NB4 (cell line): Measurements from ENCODE around the gene PRDX5.
A peak's percentile ranks its signal among the peaks of the same experiment; 100 is the strongest.

Experiments
- DNase-seq: peaks from one replicate; pipeline ENCODE4 v3.0.0; 2010; ENCODE audit warnings: low read depth
- H3K4me3 ChIP-seq: one replicate; pipeline ENCODE4 v1.5.1; 2011; ENCODE audit warnings: mild to moderate bottlenecking, low read depth, low read length, moderate library complexity
- CTCF ChIP-seq: IDR thresholded peaks from one replicate; pipeline ENCODE4 v1.5.1; 2012; ENCODE audit warnings: low read depth, low read length
- MAX ChIP-seq: IDR thresholded peaks from 2 replicates; pipeline ENCODE4 v1.6.1; 2011; ENCODE audit warnings: low read depth, low read length
- MYC ChIP-seq: IDR thresholded peaks from 2 replicates; pipeline ENCODE4 v1.6.1; 2011; ENCODE audit warnings: low read depth, low read length
- POLR2A ChIP-seq: IDR thresholded peaks from 2 replicates; pipeline ENCODE4 v1.6.1; 2011; ENCODE audit warnings: mild to moderate bottlenecking; ENCODE audit not compliant: insufficient read length; ENCODE audit errors: extremely low read depth

PRDX5 gene

GRCh38 chr11:64362339-64362738, 44.4 kb downstream of the PRDX5 start:
- no peak for TF ChIP-seq CTCF
- no peak for TF ChIP-seq MAX
- TF ChIP-seq MYC: no peak
- TF ChIP-seq POLR2A: no peak
- DNase-seq: no peak
- no peak overlapping the region for H3K4me3 ChIP-seq

GRCh38 chr11:64364435-64364834, 46.5 kb downstream of the PRDX5 start:
- no peak overlapping the region for H3K4me3 ChIP-seq
- DNase-seq: peak; percentile 40
- TF ChIP-seq MAX: no peak

GRCh38 chr11:64364911-64365310, 47.0 kb downstream of the PRDX5 start:
- no peak for DNase-seq
- no peak overlapping the region for H3K4me3 ChIP-seq
- TF ChIP-seq MAX: no peak
- no peak for TF ChIP-seq POLR2A
- TF ChIP-seq CTCF: no peak
- no peak for TF ChIP-seq MYC

GRCh38 chr11:64366751-64367150, 48.8 kb downstream of the PRDX5 start:
- no peak overlapping the region for H3K4me3 ChIP-seq
- TF ChIP-seq CTCF: no peak
- TF ChIP-seq POLR2A: no peak
- TF ChIP-seq MAX: no peak
- TF ChIP-seq MYC: no peak
- DNase-seq: no peak

GRCh38 chr11:64367931-64368672, 50.2 kb downstream of the PRDX5 start:
- H3K4me3 ChIP-seq: no peak overlapping the region
- DNase-seq: no peak
- TF ChIP-seq MYC (no peak), CTCF (no peak), MAX (no peak), POLR2A (no peak)

GRCh38 chr11:64368673-64369074, 50.8 kb downstream of the PRDX5 start:
- no peak overlapping the region for H3K4me3 ChIP-seq
- no peak for TF ChIP-seq CTCF
- TF ChIP-seq MYC: no peak
- TF ChIP-seq POLR2A: no peak
- no peak for TF ChIP-seq MAX
- no peak for DNase-seq
